ENCODE data around the gene ORM2. TPM values are rescaled to one million over a fixed set of nuclear protein-coding genes. Genes with fewer than 3 reads are reported as not detected.

ORM2 gene
- total RNA-seq, 2 donors from 2014 or later = not detected

DNA sequence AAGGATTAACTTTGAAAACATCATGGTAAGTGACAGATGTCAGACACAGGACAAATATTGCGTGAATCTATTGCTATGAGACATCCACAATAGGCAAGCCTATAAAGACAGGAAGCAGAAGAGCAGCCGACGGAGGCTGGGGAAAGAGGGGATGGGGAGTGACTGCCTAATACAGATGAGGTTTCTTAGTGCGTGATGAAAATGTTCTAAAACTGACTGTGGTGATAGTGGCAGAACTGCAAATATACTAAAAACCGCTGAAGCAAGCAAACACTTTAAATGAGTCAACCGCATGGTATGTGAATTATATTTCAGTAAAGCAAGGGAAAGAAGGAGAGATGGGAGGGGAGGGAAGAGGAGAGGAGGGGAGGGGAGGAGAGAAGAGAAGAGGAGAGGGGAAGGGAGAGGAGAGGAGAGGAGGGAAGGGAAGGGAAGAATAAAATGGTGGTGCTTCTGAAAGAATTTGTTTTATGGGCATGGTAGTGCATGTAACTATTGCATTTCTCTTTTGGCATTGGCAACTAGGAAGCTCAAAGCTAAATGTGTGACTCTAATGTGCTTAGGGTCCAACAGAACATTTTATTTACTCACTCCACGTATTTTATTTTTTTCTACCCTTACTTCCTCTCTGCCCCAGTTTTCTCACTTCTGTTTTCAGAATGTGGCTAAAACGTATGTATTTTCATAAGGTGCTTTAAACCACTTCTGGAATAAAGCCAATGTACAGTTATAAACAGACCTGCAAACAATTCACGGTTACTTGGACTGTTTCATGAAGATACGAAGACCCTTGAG, 36.9 kb downstream of the ORM2 start:
- H3K9me3 Mint-ChIP-seq = peaks cover 0 to 5% of the 10 kb centered on the region in 2 donors
- DNase-seq (ENCODE audit: low spot score in 2 of 2) = no peak
- H3K27ac Mint-ChIP-seq = peak overlapping the region; percentile 89 to 95
- peak; percentile 65 to 73 for ATAC-seq
- peaks cover 47 to 65% of the 10 kb centered on the region in 2 donors for H3K36me3 Mint-ChIP-seq

DNA sequence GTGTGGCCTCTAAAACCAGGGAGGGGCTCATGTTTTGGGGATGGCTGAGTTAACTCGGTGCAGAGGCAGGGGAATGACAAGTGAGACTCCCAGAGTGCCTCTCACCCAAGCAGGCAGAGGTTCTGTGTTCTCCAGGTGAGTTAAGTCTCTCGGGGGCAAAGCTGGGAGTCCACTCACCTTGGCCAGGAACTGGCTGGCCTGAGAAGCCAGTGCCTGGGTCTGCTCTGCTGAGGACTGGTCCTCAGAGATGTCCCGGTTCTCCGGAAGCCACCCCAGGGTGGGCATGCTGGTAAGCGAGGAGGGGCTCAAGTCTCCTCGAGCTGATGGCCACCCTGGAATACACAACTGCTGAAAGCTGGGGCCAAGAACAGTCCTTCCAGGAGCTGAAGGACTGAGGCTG, 37.7 kb downstream of the ORM2 start:
- Mint-ChIP-seq H3K27ac (peak overlapping the region; percentile 89 to 95), H3K36me3 (peaks cover 49 to 69% of the 10 kb centered on the region in 2 donors), H3K9me3 (peaks cover 0 to 5% of the 10 kb centered on the region in 2 donors)
- no peak for DNase-seq (ENCODE audit: low spot score in 2 of 2)
- ATAC-seq = no peak

DNA sequence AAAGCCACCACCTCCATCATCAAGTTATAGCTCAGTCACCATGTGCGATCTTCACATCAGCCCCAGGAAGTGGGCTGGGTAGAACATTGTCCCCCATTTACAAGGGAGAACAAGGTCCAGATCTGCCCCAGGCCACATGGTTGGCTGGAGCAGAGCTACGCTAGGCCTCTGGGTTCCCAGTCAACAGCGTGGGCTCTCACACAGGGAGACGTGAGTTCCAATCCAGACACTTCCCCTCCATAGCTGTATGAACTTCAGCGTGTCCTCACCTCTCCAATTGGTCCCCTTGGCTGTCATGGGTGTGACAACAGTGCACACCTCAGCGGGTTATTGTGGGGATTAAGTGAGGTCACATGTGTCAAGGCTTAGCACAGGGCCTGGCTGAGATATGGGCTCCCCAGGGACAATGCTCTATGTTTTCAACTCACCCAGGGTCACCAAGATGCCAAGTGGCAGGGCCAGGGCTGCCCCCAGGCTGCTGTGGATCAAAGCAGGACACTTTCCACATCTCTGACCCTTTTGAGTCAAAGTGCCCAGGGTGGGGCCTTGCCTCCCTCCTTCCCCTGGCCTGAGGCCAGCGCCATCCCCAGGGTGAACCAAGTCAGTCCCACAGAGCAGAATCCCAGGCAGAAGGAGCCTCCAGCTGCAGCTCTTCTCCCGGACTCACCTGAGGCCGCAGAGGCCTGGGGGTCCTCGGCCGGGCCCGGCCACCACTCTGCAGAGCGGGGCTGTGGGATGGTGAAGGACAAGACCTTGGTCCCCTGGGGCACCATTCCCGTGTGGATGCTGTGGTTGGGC, 38.3 kb downstream of the ORM2 start:
- Mint-ChIP-seq H3K9me3 (peaks cover 0 to 5% of the 10 kb centered on the region in 2 donors), H3K27ac (peak overlapping the region; percentile 89 to 95), H3K36me3 (peaks cover 46 to 65% of the 10 kb centered on the region in 2 donors)
- DNase-seq (ENCODE audit: low spot score in 2 of 2) (no peak), ATAC-seq (no peak)

DNA sequence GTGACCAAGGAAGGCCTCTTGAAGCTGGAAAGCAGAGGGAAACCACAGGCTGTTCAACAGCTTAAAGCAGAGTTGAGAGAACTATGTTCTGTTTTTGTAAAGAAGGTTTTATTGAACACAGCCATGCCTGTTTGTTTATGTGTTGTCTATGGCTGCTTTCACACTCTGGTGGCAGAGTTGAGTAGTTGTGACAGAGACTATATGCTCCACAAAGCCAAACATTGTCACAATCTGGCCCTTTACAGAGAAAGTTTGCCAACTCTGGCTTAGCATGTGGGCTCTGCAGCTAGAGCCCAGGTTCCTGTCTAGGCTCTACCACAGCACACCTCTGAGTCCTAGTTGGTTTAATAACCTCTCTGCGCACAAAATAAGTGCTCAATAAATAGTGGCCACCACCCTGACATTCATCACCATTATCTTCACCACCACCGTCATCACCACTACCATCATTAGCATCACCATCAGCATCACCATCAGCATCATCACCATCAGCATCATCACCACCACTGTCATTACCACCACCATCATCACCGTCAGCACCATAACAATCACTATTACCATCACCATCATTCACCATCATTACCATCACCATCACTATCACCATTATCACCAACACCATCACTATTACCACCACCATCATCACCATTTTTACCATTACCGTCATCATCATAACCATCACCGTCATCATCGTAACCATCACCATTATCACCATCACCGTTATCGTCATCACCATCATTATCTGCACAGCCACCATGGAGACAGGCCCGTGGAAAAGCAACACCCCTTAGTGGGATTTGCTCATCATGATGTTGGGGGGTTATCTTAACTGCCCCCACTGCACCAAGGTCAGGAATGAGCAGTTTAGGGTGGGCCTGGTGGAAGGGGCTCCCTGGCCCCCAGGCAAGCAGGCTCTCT, 39.8 kb downstream of the ORM2 start:
- H3K9me3 Mint-ChIP-seq = peaks cover 0 to 5% of the 10 kb centered on the region in 2 donors

DNA sequence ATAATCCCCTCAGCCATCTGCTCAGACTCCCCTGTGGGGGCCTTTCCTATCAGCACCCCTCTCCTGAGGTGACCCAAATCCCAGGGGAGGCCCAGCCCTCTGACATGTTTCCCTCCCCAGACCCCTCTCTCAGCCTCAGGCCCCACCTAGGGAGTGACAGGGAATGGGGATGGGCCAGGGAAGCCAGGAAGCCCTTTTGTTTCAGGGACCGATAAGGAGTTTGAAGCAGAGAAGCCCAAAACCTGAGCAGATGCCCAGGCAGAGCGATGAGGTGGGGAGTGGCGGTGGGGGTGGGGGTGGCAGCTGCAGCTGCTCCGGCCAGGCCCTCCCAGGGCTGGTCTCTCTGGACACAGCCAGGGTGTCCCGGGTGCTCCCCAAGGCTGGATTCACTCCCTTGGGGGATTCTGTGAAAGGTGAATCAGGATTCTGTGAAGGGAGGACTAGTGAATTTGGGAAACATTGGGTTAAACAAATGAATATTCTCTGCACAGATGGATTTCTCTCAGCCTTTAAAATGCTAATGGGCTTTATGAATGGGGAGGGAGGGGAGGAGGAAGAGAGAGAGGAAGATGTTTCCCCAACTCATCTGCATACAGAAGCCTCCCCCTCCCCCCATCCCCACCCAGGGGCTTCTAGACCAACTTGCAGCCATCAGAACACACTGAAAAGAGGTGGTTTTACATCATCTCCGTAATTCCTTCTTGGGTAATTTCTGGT, 40.7 kb downstream of the ORM2 start:
- H3K27ac Mint-ChIP-seq = peak overlapping the region; percentile 56 to 84
- peaks cover 0 to 5% of the 10 kb centered on the region in 2 donors for H3K9me3 Mint-ChIP-seq
- DNase-seq (ENCODE audit: low spot score in 2 of 2) (no peak), ATAC-seq (no peak)
- H3K36me3 Mint-ChIP-seq = peaks cover 41 to 62% of the 10 kb centered on the region in 2 donors

More for the DNA sequence above, 39.8 kb downstream of the ORM2 start:
- H3K36me3 Mint-ChIP-seq = peaks cover 45 to 61% of the 10 kb centered on the region in 2 donors
- DNase-seq (ENCODE audit: low spot score in 2 of 2) = no peak
- peak overlapping the region; percentile 15 to 71 for H3K27ac Mint-ChIP-seq
- no peak for ATAC-seq

DNA sequence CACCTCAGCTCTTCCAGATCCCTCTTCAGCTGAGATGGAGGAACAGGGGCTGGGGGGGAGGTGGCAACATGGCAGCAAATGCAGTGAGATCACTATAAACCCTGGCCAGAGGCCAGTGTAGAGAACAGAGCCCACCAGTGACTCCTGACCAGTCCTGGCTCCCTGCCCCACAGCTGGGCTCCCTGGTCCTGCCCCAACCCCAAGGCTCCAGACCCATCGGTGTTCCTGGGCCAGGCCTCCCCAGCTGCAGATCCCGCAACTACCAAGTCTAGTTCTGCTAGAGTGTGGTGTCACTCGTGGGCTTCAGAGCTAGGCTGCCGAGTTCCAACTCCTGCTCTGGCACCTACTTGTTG, 41.3 kb downstream of the ORM2 start:
- H3K36me3 Mint-ChIP-seq = peaks cover 41 to 61% of the 10 kb centered on the region in 2 donors
- H3K9me3 Mint-ChIP-seq = peaks cover 0 to 5% of the 10 kb centered on the region in 2 donors
- no peak for ATAC-seq
- H3K27ac Mint-ChIP-seq = peak overlapping the region; percentile 56 to 84
- no peak for DNase-seq (ENCODE audit: low spot score in 2 of 2)

DNA sequence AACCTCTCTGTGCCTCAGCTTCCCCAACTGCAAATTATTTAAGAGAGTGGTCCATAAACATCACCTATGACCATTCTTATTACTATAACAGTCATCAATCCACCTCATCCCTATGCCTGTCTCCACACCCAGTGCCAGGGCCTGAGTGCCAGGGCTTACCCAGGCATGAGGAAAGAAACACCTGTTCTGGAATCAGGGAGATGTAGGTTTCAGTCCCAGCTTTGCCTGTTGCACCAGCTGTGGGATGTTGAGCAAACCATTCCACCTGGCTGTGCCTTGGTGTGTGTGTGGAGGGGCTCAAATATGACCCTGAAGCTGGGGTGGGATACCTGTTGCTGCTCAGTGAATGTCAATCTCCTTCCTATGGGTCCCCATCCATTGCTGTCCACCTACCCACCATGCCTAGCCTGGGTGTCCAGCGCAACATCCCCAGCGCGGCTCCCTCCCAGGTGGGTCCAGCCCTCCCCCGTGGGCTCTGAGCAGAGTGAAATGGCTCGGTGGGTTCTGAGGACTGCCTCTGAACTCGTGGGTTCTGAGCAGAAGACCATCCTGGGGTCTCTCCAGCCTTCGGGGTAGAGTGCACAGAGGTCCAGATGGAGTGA, 41.8 kb downstream of the ORM2 start:
- peaks cover 41 to 59% of the 10 kb centered on the region in 2 donors for H3K36me3 Mint-ChIP-seq
- DNase-seq (ENCODE audit: low spot score in 2 of 2) (no peak), ATAC-seq (no peak)
- H3K27ac Mint-ChIP-seq = peak overlapping the region; percentile 77 to 84
- H3K9me3 Mint-ChIP-seq = peaks cover 0 to 5% of the 10 kb centered on the region in 2 donors

DNA sequence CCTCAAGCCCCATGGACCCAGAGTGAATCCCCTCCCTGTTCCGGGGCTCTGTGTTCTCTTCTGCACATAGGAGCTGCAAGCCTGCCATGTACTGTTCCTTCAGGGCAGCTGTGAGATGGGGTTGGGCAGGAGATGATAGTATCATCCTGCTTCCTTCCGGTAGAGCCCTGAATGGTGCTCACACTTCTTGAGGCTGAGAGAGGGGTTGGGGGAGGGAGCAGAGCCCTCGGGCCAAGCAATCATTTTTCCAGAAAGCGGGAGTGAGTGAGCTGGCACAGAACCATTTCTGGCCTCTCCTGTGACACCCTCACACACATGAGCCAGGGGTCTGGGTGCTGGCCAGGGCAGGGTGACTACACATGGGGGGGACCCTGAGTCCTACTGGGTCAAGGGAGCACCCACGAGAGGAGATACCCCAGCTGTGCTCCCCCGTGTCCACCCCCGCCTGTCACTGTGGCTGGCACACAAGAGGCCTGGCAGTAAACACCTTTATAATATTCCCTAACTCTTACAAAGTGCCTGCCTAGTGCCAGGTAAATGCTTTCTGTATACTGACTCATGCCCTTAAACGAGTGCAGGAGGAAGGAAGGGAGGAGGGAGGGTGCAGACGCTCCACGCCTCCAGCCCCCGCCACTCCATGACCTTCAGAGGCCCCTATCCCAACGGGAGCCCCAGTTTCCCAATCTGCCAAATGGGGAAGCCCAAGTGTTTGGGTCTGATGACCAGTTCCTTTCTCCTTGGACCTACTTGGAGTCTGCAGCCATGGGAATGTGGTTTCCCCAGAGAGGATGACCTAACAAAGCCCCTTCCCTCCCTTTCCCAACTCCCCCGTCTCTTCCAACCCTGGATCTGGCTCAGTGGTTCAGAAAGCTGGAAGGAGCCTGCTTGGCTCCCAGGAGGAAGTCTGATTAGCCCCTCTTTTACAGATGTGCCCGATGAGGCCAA, 42.6 kb downstream of the ORM2 start:
- DNase-seq (ENCODE audit: low spot score in 2 of 2) (peak in 1 of 2 donors; percentile 73), ATAC-seq (peak; percentile 47 to 54)
- Mint-ChIP-seq H3K9me3 (peaks cover 0 to 5% of the 10 kb centered on the region in 2 donors), H3K36me3 (peaks cover 46 to 66% of the 10 kb centered on the region in 2 donors), H3K27ac (peak overlapping the region; percentile 77 to 84)

DNA sequence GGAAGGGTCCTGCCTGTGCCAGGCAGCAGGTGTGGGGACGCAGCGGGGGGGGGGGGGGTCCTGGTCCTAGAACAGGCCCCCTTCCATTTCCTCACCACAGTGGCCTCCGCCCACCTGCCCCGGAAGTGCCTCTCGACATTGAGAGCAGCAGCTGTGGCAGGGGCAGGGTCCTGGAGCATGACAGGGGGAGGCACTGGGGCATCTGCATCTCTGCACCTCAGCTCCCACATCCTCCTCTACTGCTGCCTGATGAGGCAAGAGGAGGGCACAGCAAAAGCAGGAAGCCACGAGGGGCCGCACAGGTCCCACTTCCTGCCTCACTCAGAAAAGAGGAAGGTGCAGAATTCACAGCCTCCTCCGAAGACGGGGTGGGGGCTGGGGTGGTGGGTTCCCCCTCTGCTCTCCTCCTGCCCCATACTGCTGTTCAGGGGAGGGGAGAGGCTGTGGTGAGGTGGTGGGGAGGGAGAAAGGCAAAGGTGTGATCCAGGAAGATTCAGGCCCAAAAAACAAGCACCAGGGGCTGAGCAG, 43.3 kb downstream of the ORM2 start:
- Mint-ChIP-seq H3K36me3 (peaks cover 47 to 69% of the 10 kb centered on the region in 2 donors), H3K9me3 (peaks cover 0 to 5% of the 10 kb centered on the region in 2 donors), H3K27ac (peak overlapping the region; percentile 84 to 95)
- peak; percentile 82 to 91 for ATAC-seq
- DNase-seq (ENCODE audit: low spot score in 2 of 2) = peak; percentile 70 to 85

DNA sequence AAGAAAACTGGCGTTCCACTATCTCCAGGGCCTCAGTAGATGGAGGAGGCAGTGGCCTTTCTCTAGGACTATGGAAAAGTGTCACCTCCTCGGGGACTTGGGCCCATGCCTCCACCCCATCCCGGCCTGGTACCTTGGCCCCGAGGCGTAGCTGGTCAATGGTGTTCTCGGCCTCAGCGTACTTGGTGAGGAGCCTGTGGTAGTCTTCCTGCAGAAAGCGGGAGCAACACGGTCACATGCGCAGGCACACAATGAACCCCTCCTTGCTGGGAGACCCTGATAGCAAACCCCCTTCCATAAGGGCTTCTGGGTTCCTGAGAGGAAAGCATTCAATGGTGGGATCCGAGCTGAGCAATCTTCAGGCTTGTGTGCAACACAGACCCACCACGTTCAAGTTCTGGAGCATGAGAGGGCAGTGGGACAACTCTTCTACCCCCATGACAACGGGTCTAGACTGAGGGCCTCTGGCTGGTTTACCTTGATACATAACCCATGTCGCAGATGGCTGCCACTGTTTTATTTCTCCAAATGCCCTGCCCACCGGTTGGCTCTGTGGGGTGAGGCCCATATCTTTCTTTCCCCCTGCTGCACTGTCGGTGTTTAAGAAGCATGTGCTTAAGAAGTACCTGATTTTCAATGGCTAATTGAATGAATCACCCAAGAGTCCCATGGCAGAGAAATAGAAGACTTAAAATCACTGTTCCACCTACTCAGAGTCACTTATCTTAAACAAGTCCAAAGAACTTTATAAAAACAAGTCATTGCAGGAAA, 44.5 kb downstream of the ORM2 start:
- no peak for DNase-seq (ENCODE audit: low spot score in 2 of 2)
- Mint-ChIP-seq H3K27ac (peak overlapping the region; percentile 38 to 84), H3K36me3 (peaks cover 50 to 72% of the 10 kb centered on the region in 2 donors), H3K9me3 (peaks cover 0 to 5% of the 10 kb centered on the region in 2 donors)
- peak; percentile 6 to 14 for ATAC-seq

DNA sequence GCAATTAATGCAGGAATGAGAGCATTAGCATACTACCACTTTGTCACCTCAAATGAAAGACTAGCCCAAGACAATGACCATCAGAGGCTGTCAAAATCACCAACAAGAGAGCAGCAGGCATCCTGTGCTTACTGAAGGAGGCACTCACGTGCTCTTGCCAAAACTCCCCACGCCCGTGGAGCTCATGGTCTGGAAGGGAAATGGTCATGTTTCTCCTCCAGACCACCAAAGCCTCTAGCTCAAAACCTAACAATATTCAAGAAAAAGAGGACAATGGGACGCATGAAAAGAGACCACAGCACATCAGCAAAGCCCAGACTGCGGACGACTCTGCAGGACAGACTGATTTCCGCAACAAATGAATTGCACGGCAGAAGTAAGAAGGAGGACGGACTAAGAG, 45.3 kb downstream of the ORM2 start:
- Mint-ChIP-seq H3K27ac (peak overlapping the region; percentile 38 to 84), H3K36me3 (peaks cover 48 to 71% of the 10 kb centered on the region in 2 donors), H3K9me3 (no peaks in the 10 kb centered on the region)
- no peak for ATAC-seq
- no peak for DNase-seq (ENCODE audit: low spot score in 2 of 2)

DNA sequence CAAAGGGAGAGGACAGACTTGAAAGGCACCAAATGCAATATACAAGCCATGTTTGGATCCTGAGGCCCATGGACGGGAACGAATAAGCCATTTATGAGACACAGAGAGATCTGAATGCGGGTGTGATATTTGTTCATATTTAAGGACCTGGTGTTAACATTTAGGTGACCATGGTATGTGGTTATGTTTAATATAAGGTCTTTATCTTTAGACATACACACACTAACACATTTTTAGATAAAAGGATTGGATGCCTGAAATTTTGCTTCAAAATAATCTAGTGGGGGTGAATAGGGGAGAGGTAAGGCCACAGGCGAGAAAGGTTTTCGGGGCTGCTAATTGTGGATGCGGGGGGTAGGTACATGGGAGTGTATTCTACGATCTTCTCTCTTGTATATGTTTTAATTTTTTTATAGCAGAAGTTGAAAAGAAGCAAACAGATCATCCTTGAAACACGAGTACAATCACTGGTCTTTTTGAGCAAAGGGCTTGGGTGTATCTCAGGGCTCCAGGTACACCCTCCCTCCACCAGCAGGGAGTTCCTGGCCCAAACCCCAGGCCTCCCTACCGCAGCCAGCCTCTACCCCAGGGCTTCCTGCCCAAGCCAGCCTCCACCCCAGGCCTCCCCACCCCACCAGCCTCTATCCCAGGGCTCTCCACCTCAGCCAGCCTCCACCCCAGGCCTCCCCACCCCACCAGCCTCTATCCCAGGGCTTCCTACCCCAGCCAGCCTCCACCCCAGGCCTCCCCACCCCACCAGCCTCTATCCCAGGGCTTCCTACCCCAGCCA, 45.9 kb downstream of the ORM2 start:
- ATAC-seq = no peak
- no peaks in the 10 kb centered on the region for H3K9me3 Mint-ChIP-seq
- H3K36me3 Mint-ChIP-seq = peaks cover 51 to 74% of the 10 kb centered on the region in 2 donors
- H3K27ac Mint-ChIP-seq = peak overlapping the region; percentile 38 to 84
- DNase-seq (ENCODE audit: low spot score in 2 of 2) = no peak

Data from activated naive CD4-positive, alpha-beta T cell treated with anti-CD3 and anti-CD28 coated beads, Interleukin-2, amount 50 U/mL, for 72 hours (primary cell).